ENCODE data around the gene INPP5D. TPM values are rescaled to one million over a fixed set of nuclear protein-coding genes. Genes with fewer than 3 reads are reported as not detected.
A peak's percentile ranks its signal among the peaks of the same experiment; 100 is the strongest.

Gene INPP5D
- total RNA-seq, 4 donors from 2014 or later: 6.5 to 18.7 (median 11.5) TPM

- no peaks in the 10 kb centered on the region for H3K27me3 ChIP-seq
Observed at GRCh38 chr2:233124421-233125080, 64.4 kb downstream of the INPP5D start.

DNA sequence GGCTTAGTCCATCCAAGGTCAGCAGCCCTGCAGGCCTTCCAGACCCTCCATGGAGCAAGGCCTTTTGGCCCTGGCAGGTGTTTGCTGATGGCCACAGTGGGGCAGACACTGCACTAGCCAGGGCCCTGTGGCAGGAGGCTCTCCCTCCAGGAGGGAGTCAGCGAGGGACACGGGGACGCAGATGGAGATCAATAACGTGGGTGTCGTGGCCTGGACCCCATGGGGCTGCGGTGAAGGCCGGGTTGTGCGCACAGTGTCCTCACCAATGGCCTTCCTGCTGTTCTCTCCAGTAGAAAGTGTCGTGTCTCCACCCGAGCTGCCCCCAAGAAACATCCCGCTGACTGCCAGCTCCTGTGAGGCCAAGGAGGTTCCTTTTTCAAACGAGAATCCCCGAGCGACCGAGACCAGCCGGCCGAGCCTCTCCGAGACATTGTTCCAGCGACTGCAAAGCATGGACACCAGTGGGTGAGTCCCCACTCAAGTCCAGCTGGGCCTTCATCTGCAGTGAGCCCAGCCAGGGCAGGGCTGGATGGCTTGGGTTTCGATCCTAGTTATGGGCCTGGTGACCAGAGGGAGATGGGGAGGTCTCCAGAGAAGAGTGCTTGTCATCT lies 65.4 kb downstream of the INPP5D start:
- no peaks in the 10 kb centered on the region for H3K36me3 ChIP-seq
- WGBS: 93% methylated on average over 12 of the region's 20 CpGs

More at GRCh38 chr2:233124421-233125080, 64.4 kb downstream of the INPP5D start:
- Histone ChIP-seq H3K4me3 (no peak overlapping the region), H3K4me1 (no peaks in the 10 kb centered on the region), H3K36me3 (no peaks in the 10 kb centered on the region), H3K27ac (no peak overlapping the region), H3K9me3 (no peaks in the 10 kb centered on the region)
- 100% methylated on average over 3 of the region's 21 CpGs for WGBS
- DNase-seq (ENCODE audit: low spot score in 2 of 2): peak in 1 of 2 donors; percentile 52
- TF ChIP-seq POLR2A (IDR thresholded peaks at IDR 0.05) (no peak), EP300 (IDR thresholded peaks at IDR 0.05) (no peak), POLR2AphosphoS5 (IDR thresholded peaks at IDR 0.05) (no peak), CTCF (IDR thresholded peaks at IDR 0.05) (no peak)

DNA sequence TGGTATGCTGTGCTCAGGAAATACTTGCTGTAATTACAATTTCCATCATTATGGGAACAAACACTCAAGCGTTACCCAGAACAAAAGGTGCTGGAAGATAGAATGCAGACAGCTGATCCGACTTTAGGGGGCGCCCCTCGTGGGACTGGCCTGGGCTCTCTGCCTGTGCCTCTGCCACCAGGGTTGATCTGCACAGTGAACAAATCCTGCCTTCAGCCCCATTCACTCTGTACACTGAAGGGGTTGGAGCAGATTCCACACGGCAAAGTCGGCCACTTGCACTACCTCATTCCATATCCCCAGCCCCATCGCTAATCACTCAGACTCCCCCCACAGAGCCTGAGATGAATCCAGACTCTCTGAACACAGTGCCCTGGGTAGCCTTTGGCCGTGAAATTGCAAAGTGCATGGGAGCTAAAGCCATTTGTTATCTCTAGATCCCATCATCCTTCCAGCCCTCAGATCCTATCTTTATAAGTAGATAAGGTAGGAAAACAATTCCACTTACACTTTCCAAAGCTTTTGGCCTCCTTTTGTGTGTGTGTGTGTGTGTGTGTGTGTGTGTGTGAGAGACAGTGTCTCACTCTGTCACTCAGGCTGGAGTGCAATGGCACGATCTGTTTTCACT lies 69.3 kb downstream of the INPP5D start:
- Histone ChIP-seq H3K4me1 (no peaks in the 10 kb centered on the region), H3K36me3 (no peaks in the 10 kb centered on the region), H3K27ac (no peak overlapping the region), H3K27me3 (no peaks in the 10 kb centered on the region), H3K4me3 (no peak overlapping the region), H3K9me3 (no peaks in the 10 kb centered on the region)
- no peak for DNase-seq (ENCODE audit: low spot score in 2 of 2)
- WGBS: 52% methylated on average over 9 of the region's 9 CpGs
- TF ChIP-seq POLR2A (IDR thresholded peaks at IDR 0.05): no peak
- no peak for TF ChIP-seq CTCF (IDR thresholded peaks at IDR 0.05)
- TF ChIP-seq POLR2AphosphoS5 (IDR thresholded peaks at IDR 0.05): no peak
- no peak for TF ChIP-seq EP300 (IDR thresholded peaks at IDR 0.05)

More for the DNA sequence above, 65.4 kb downstream of the INPP5D start:
- H3K4me1 ChIP-seq: no peaks in the 10 kb centered on the region
- H3K27ac ChIP-seq: no peak overlapping the region
- H3K4me3 ChIP-seq: no peak overlapping the region
- no peaks in the 10 kb centered on the region for H3K27me3 ChIP-seq
- H3K9me3 ChIP-seq: no peaks in the 10 kb centered on the region
- DNase-seq (ENCODE audit: low spot score in 2 of 2): peak in 1 of 2 donors; percentile 29
- TF ChIP-seq CTCF (IDR thresholded peaks at IDR 0.05) (no peak), POLR2AphosphoS5 (IDR thresholded peaks at IDR 0.05) (no peak), EP300 (IDR thresholded peaks at IDR 0.05) (no peak), POLR2A (IDR thresholded peaks at IDR 0.05) (no peak)

DNA sequence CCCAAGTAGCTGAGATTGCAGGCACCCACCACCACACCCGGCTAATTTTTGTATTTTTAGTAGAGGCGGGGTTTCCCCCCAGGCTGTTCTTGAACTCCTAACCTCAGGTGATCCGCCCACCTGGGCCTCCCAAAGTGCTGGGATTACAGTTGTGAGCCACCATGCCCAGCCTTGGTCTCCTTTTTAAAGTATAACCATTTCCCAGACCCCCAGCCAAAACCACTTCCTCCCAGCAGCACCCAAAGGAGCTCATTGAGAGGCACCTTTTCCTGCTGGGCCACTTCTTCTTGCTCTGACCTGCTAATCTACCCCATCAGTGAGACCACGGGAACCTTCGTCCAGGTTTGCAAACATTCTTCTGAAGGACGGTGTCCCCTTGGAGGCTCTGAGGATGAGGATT lies 69.9 kb downstream of the INPP5D start:
- H3K27ac ChIP-seq: no peak overlapping the region
- no peak for TF ChIP-seq EP300 (IDR thresholded peaks at IDR 0.05)
- no peak for TF ChIP-seq POLR2AphosphoS5 (IDR thresholded peaks at IDR 0.05)
- TF ChIP-seq CTCF (IDR thresholded peaks at IDR 0.05): no peak
- TF ChIP-seq POLR2A (IDR thresholded peaks at IDR 0.05): no peak
- WGBS: 75% methylated on average over 6 of the region's 6 CpGs
- no peak overlapping the region for H3K4me3 ChIP-seq
- H3K27me3 ChIP-seq: no peaks in the 10 kb centered on the region
- H3K4me1 ChIP-seq: no peaks in the 10 kb centered on the region
- no peaks in the 10 kb centered on the region for H3K9me3 ChIP-seq
- no peak for DNase-seq (ENCODE audit: low spot score in 2 of 2)
- H3K36me3 ChIP-seq: no peaks in the 10 kb centered on the region

DNA sequence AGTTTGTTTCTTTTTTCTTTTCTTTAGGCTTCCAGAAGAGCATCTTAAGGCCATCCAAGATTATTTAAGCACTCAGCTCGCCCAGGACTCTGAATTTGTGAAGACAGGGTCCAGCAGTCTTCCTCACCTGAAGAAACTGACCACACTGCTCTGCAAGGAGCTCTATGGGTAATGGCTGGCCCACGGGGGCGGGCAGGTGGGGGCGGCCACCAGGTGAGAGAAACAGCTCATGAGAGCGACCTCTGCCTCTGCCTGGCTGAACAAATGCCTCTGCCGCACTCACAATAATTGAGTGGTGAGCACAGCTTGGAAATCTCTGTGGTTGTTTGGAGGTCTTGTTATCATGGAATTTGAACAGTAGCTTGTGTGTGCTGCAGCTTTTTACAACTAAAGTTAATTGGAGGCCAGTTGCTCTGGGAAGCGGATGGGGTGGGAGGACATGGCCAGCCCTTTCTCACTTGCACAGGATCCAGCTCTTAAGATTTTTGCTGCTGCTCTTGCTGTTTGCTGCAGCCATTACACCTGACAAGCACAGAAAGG lies 70.4 kb downstream of the INPP5D start:
- Histone ChIP-seq H3K4me3 (no peak overlapping the region), H3K27ac (no peak overlapping the region), H3K27me3 (no peaks in the 10 kb centered on the region), H3K4me1 (no peaks in the 10 kb centered on the region), H3K9me3 (no peaks in the 10 kb centered on the region), H3K36me3 (no peaks in the 10 kb centered on the region)
- no peak for TF ChIP-seq EP300 (IDR thresholded peaks at IDR 0.05)
- no peak for TF ChIP-seq POLR2A (IDR thresholded peaks at IDR 0.05)
- TF ChIP-seq CTCF (IDR thresholded peaks at IDR 0.05): no peak
- TF ChIP-seq POLR2AphosphoS5 (IDR thresholded peaks at IDR 0.05): no peak
- 67% methylated on average over 7 of the region's 7 CpGs for WGBS
- DNase-seq (ENCODE audit: low spot score in 2 of 2): no peak

All from suprapubic skin (tissue), 4 donors.